K562 (cell line): ENCODE data around the gene HES5. TPM values are rescaled to one million over a fixed set of nuclear protein-coding genes. Genes with fewer than 3 reads are reported as not detected.

Experiments
- ATAC-seq: fragments of 200-7000 bp; cut with Tn5 transposase; 3 replicates; pipeline ENCODE4 v1.9.1; 2020; ENCODE audit warnings: moderate library complexity
- BruUV-seq: library from RNA; stranded (reverse); fragments of 400-500 nt; replicated peaks from 2 replicates; lab custom pipeline; 2021; lab: Mats Ljungman, UMichigan
- CTCF ChIA-PET: fragments of 300-600 bp; formaldehyde crosslinking; extraction: SDS; loops from one replicate; lab custom pipeline; 2021; ENCODE audit warnings: low intra/inter-chr PET ratio; lab: Yijun Ruan, JAX
- POLR2A ChIA-PET: fragments of 300-600, 350-650 bp; sonication (Branson Sonifier 250); formaldehyde crosslinking; extraction: SDS; loops from one replicate; lab custom pipeline; 2021; ENCODE audit warnings: antibody characterized with exemption, inconsistent platforms; lab: Yijun Ruan, JAX
- DNase-seq, 4 experiments: peaks; one replicate each; pipeline versions ENCODE4 v3.0.0 to v3.0.0-alpha.2; 2011 to 2018; ENCODE audit warnings: low spot score in 3 of 4, mixed read lengths in 3 of 4; ENCODE audit errors: extremely low read depth in 1 of 4
- FAIRE-seq: peaks from 2 replicates; lab custom pipeline; 2011; peaks lifted over from hg19 to GRCh38; lab: Jason Lieb, UNC
- H2AFZ ChIP-seq: 2 replicates; pipeline ENCODE4 v1.6.0; 2011; ENCODE audit warnings: low read depth, low read length, control low read depth, inconsistent platforms
- H3K27ac ChIP-seq: fragments of 200-600 bp; 3 replicates; pipeline ENCODE4 v1.8.0; 2011; ENCODE audit warnings: low read depth, mild to moderate bottlenecking, control low read depth, inconsistent platforms, low read length, moderate library complexity, mixed read lengths; ENCODE audit errors: extremely low read depth
- H3K27me3 ChIP-seq, 2 experiments: fragments of 300-600 bp in 1 of 2; 2 replicates in 1 of 2; 3 replicates in 1 of 2; pipeline versions ENCODE4 v1.6.0 to v1.8.0; 2011; ENCODE audit warnings: inconsistent platforms in 2 of 2, low read length in 2 of 2, mild to moderate bottlenecking in 1 of 2, mixed read lengths in 1 of 2, moderate library complexity in 1 of 2; ENCODE audit not compliant: control insufficient read depth in 2 of 2, insufficient read depth in 2 of 2
- H3K36me3 ChIP-seq: fragments of 300-600 bp; 3 replicates; pipeline ENCODE4 v1.8.0; 2011; ENCODE audit warnings: mild to moderate bottlenecking, low read length, inconsistent platforms; ENCODE audit not compliant: control insufficient read depth, insufficient read depth
- H3K4me1 ChIP-seq, 2 experiments: fragments of 200-600 bp in 1 of 2; replicated peaks in 1 of 2; 2 replicates in 1 of 2; 3 replicates in 1 of 2; pipeline versions ENCODE4 v1.5.1 to v1.8.0; 2011; ENCODE audit warnings: inconsistent platforms in 2 of 2, low read length in 2 of 2, mild to moderate bottlenecking in 1 of 2, mixed read lengths in 1 of 2, moderate library complexity in 1 of 2; ENCODE audit not compliant: control insufficient read depth in 2 of 2, insufficient read depth in 2 of 2
- H3K4me2 ChIP-seq: 2 replicates; pipeline ENCODE4 v1.6.1; 2011; ENCODE audit warnings: low read length, control low read depth, inconsistent platforms, mixed read lengths; ENCODE audit not compliant: insufficient read depth
- H3K4me3 ChIP-seq: fragments of 200-600 bp; sonication (generic), shearing (Covaris generic); 2 replicates; pipeline ENCODE4 v1.5.1; 2016; ENCODE audit warnings: control low read depth, inconsistent platforms
- H3K79me2 ChIP-seq: fragments of 200-600 bp; 3 replicates; pipeline ENCODE4 v1.8.0; 2011; ENCODE audit warnings: low read length, inconsistent platforms; ENCODE audit not compliant: control insufficient read depth, insufficient read depth
- H3K9ac ChIP-seq, 2 experiments: 2 replicates each; pipeline versions ENCODE4 v1.6.0 to v1.6.1; 2011; ENCODE audit warnings: low read depth in 2 of 2, low read length in 2 of 2, control low read depth in 1 of 2, inconsistent platforms in 1 of 2, mild to moderate bottlenecking in 1 of 2, mixed read lengths in 1 of 2; ENCODE audit not compliant: insufficient read depth in 1 of 2
- H3K9me1 ChIP-seq: one replicate; pipeline ENCODE4 v1.6.0; 2011; ENCODE audit warnings: inconsistent platforms, mild to moderate bottlenecking, low read length, moderate library complexity; ENCODE audit not compliant: control insufficient read depth, insufficient read depth
- H3K9me3 ChIP-seq: replicated peaks from 2 replicates; pipeline ENCODE4 v1.5.1; 2011; ENCODE audit warnings: low read depth, low read length, inconsistent platforms; ENCODE audit not compliant: control insufficient read depth, insufficient read depth
- H4K20me1 ChIP-seq: replicated peaks from 2 replicates; pipeline ENCODE4 v1.6.1; 2011; ENCODE audit warnings: low read length, inconsistent platforms, mixed read lengths; ENCODE audit not compliant: control insufficient read depth, insufficient read depth
- EHMT2 ChIP-seq: fragments of 450-650 bp; IDR thresholded peaks from 2 replicates; pipeline ENCODE4 v1.6.1; 2018; ENCODE audit warnings: antibody characterized with exemption
- ETV1 ChIP-seq: fragments of 450-650 bp; conservative IDR thresholded peaks from 2 replicates; pipeline ENCODE4 v1.6.1; 2016; ENCODE audit warnings: missing genetic modification characterization, control low read depth, low read depth, missing compliant biosample characterization
- MYNN ChIP-seq, 2 experiments: sonication (generic); formaldehyde crosslinking in 1 of 2; IDR thresholded peaks; 2 replicates each; pipeline versions ENCODE4 v1.5.0 to v1.6.1; 2016 to 2020; ENCODE audit warnings: antibody characterized with exemption in 1 of 2, missing genetic modification reagents in 1 of 2
- NRF1 ChIP-seq, 2 experiments: fragments of 450-650 bp; IDR thresholded peaks in 1 of 2; conservative IDR thresholded peaks in 1 of 2; 2 replicates each; pipeline ENCODE4 v1.6.1; 2014; ENCODE audit warnings: mild to moderate bottlenecking in 2 of 2
- TAF15 ChIP-seq: fragments of 200-400 bp; formaldehyde crosslinking; IDR thresholded peaks from 2 replicates; pipeline ENCODE4 v1.6.1; 2017; ENCODE audit warnings: mild to moderate bottlenecking, low read depth, low read length, moderate library complexity
- TGIF2 ChIP-seq: sonication (generic); formaldehyde crosslinking; IDR thresholded peaks from 2 replicates; pipeline ENCODE4 v1.8.1; 2022; ENCODE audit warnings: mild to moderate bottlenecking, missing genetic modification reagents, moderate library complexity
- ZBTB1 ChIP-seq: sonication (generic); formaldehyde crosslinking; IDR thresholded peaks from 2 replicates; pipeline ENCODE4 v1.8.1; 2023; ENCODE audit warnings: missing genetic modification reagents, low read depth, mild to moderate bottlenecking, borderline replicate concordance
- ZNF263 ChIP-seq: sonication (generic); formaldehyde crosslinking; IDR thresholded peaks from 2 replicates; pipeline ENCODE4 v1.8.0; 2022; ENCODE audit warnings: mild to moderate bottlenecking, missing genetic modification reagents, borderline replicate concordance
- ZNF696 ChIP-seq: fragments of 250-450 bp; sonication (Bioruptor Pico); conservative IDR thresholded peaks from 2 replicates; pipeline ENCODE4 v1.4.0; 2020; ENCODE audit warnings: mild to moderate bottlenecking, moderate library complexity
- WGBS: fragments of 100-300 bp; shearing (Covaris generic); methylation state at CpG from one replicate; pipeline ENCODE4 v1.1.6; 2016; ENCODE audit warnings: low coverage, mixed read lengths; ENCODE audit not compliant: insufficient coverage; ENCODE audit errors: missing lambda C conversion rate; 5-methylcytosine and 5-hydroxymethylcytosine counted together
- in situ Hi-C: fragments of 300-500 bp; cut with MboI; formaldehyde crosslinking; loops from 4 replicates; pipeline ENCODE4 v1.15.0; 2018; ENCODE audit warnings: inconsistent platforms, mixed read lengths
- intact Hi-C: fragments of 100-400 bp; cut with micrococcal nuclease; formaldehyde crosslinking; loops from 2 replicates; pipeline ENCODE4 v1.14.2; 2022
- polyA plus RNA-seq, 8 experiments: library from polyadenylated mRNA; depleted of rRNA in 4 of 8; stranded (reverse) in 5 of 8; unstranded in 3 of 8; fragments of >200 nt; fragmentation: Nextera tagmentation in 2 of 8; fragmentation: Illumina TruSeq in 1 of 8; extraction: Ambion mirVana in 2 of 8; extraction: Trizol in 1 of 8; gene quantifications; 2 replicates each; pipeline versions ENCODE4 v1.2.1 to v1.2.3, GENCODE V29; 2011 to 2014; ENCODE audit warnings: inconsistent platforms in 1 of 8, missing spikeins in 1 of 8
- total RNA-seq, 7 experiments: library from RNA; depleted of rRNA in 6 of 7; stranded (reverse); fragments of >200 nt in 6 of 7; fragmentation: Illumina TruSeq in 2 of 7; extraction: Trizol in 2 of 7; gene quantifications; 2 replicates each; pipeline versions ENCODE4 v1.2.1 to v1.2.3, GENCODE V29; 2011 to 2021; ENCODE audit warnings: low replicate concordance in 1 of 7
- TF ChIP-seq, protein P1 (sequence below): fragments of 200-400 bp; formaldehyde crosslinking; IDR thresholded peaks from 2 replicates; pipeline ENCODE4 v1.6.1; 2017; ENCODE audit warnings: mild to moderate bottlenecking, low read depth, low read length, moderate library complexity
- TF ChIP-seq, protein P2 (sequence below): fragments of 450-650 bp; IDR thresholded peaks from 2 replicates; pipeline ENCODE4 v1.6.1; 2016; ENCODE audit warnings: low read depth

HES5 gene
- total and polyA plus RNA-seq, 9 of the 15 experiments (the other 6 are each of a cell fraction or from before 2014, with no cell fraction given) = not detected

DNA sequence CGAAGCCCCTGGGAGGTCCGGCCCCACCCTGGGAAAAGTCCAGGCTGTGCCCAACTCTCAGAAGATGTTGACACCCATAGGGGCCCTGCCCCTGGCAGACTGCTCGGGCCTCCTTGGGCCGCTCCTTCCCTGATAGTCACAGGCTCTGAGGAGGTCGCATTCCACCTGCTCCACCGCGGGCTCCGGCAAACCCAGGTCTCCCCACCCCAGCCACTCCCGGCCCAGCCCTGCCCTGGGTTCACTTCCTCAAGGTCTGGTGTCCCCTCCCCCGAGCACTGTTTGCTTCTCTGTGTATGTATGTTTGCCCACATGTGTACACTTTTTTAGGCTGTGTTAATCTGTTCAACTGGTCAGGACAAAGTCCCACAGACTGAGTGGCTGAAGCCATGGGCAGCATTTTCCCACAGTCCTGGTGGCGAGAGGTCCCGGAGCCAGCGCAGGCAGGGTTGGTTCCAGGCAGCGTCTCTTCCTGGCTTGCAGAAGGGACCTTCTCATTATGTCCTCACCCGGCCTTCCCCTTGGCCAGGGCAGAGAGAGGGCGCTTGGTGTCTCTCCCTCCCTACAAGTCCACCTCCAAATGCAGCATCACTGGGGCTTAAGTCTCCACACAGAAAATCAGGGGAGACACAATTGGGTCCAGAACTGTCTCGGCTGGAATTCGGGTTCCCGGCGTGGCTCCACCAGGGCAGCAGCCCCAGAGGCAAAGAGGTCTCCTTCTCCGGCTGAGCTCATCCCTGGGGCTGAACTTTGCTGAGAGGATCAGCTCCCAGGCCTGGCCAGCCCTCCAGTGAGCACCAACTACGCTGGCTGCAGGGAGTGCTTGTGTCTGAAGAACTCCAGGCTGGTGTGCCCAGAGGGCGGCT is 46.0 kb upstream of the HES5 start:
- Histone ChIP-seq H3K27ac (no peak overlapping the region), H3K9me3 (peaks cover 10% of the 10 kb centered on the region), H3K4me3 (no peak overlapping the region), H2AFZ (peak overlapping the region; percentile 32), H3K9ac (peak overlapping the region in 1 of 2 experiments; percentile 76; a peak in 2 of 4 replicates), H3K4me1 (peaks cover 11 to 27% of the 10 kb centered on the region in 2 experiments; a peak in 4 of 5 replicates), H4K20me1 (no peaks in the 10 kb centered on the region), H3K79me2 (no peaks in the 10 kb centered on the region), H3K4me2 (no peak overlapping the region), H3K27me3 (peaks cover 25 to 41% of the 10 kb centered on the region in 2 experiments), H3K36me3 (no peaks in the 10 kb centered on the region), H3K9me1 (no peaks in the 10 kb centered on the region)
- in situ Hi-C loops = no loop called here
- DNase-seq = no peak
- ChIA-PET POLR2A (no interaction called here), CTCF (no interaction called here)
- WGBS = 21% methylated on average over 22 of the region's 23 CpGs
- intact Hi-C loops = no loop called here
- ATAC-seq = peak; percentile 13; the same call in 2 of the 3 replicates
- no TSS peak for BruUV-seq
- no peak for FAIRE-seq
- TF ChIP-seq EHMT2 = no peak
- no peak for TF ChIP-seq ZBTB1
- TF ChIP-seq MYNN (IDR thresholded peaks at IDR 0.05) = no peak
- TF ChIP-seq MYNN (CRISPR knock-in tag; IDR thresholded peaks at IDR 0.05) = no peak
- no peak for TF ChIP-seq ZNF263
- TF ChIP-seq NRF1 (conservative IDR thresholded peaks at IDR 0.05 in 1 of 2, IDR thresholded peaks at IDR 0.05 in 1 of 2) = no peak
- TF ChIP-seq TGIF2 (CRISPR knock-in tag) = no peak
- TF ChIP-seq, protein P1, sequence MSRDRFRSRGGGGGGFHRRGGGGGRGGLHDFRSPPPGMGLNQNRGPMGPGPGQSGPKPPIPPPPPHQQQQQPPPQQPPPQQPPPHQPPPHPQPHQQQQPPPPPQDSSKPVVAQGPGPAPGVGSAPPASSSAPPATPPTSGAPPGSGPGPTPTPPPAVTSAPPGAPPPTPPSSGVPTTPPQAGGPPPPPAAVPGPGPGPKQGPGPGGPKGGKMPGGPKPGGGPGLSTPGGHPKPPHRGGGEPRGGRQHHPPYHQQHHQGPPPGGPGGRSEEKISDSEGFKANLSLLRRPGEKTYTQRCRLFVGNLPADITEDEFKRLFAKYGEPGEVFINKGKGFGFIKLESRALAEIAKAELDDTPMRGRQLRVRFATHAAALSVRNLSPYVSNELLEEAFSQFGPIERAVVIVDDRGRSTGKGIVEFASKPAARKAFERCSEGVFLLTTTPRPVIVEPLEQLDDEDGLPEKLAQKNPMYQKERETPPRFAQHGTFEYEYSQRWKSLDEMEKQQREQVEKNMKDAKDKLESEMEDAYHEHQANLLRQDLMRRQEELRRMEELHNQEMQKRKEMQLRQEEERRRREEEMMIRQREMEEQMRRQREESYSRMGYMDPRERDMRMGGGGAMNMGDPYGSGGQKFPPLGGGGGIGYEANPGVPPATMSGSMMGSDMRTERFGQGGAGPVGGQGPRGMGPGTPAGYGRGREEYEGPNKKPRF = no peak
- no peak for TF ChIP-seq ZNF696 (CRISPR knock-in tag)
- TF ChIP-seq TAF15 = no peak
- TF ChIP-seq, protein P2, sequence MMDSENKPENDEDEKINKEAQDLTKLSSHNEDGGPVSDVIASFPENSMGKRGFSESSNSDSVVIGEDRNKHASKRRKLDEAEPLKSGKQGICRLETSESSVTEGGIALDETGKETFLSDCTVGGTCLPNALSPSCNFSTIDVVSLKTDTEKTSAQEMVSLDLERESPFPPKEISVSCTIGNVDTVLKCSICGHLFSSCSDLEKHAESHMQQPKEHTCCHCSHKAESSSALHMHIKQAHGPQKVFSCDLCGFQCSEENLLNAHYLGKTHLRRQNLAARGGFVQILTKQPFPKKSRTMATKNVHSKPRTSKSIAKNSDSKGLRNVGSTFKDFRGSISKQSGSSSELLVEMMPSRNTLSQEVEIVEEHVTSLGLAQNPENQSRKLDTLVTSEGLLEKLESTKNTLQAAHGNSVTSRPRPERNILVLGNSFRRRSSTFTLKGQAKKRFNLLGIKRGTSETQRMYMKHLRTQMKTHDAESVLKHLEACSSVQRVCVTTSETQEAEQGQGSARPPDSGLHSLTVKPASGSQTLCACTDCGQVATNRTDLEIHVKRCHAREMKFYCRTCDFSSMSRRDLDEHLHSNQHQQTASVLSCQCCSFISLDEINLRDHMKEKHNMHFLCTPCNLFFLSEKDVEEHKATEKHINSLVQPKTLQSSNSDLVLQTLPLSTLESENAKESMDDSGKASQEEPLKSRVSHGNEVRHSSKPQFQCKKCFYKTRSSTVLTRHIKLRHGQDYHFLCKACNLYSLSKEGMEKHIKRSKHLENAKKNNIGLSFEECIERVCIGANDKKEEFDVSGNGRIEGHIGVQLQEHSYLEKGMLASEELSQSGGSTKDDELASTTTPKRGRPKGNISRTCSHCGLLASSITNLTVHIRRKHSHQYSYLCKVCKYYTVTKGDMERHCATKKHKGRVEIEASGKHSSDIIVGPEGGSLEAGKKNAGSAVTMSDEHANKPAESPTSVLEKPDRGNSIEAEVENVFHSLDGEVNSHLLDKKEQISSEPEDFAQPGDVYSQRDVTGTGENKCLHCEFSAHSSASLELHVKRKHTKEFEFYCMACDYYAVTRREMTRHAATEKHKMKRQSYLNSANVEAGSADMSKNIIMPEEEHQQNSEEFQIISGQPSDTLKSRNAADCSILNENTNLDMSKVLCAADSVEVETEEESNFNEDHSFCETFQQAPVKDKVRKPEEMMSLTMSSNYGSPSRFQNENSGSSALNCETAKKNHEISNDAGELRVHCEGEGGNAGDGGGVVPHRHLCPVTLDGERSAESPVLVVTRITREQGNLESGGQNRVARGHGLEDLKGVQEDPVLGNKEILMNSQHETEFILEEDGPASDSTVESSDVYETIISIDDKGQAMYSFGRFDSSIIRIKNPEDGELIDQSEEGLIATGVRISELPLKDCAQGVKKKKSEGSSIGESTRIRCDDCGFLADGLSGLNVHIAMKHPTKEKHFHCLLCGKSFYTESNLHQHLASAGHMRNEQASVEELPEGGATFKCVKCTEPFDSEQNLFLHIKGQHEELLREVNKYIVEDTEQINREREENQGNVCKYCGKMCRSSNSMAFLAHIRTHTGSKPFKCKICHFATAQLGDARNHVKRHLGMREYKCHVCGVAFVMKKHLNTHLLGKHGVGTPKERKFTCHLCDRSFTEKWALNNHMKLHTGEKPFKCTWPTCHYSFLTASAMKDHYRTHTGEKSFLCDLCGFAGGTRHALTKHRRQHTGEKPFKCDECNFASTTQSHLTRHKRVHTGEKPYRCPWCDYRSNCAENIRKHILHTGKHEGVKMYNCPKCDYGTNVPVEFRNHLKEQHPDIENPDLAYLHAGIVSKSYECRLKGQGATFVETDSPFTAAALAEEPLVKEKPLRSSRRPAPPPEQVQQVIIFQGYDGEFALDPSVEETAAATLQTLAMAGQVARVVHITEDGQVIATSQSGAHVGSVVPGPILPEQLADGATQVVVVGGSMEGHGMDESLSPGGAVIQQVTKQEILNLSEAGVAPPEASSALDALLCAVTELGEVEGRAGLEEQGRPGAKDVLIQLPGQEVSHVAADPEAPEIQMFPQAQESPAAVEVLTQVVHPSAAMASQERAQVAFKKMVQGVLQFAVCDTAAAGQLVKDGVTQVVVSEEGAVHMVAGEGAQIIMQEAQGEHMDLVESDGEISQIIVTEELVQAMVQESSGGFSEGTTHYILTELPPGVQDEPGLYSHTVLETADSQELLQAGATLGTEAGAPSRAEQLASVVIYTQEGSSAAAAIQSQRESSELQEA = no peak
- no peak for TF ChIP-seq ETV1
